ENCODE measurements around the gene KCTD8. TPM values are rescaled to one million over a fixed set of nuclear protein-coding genes. Genes with fewer than 3 reads are reported as not detected.

KCTD8 gene
- total RNA-seq, 1 experiment from 2014 or later, result 0.64 TPM

DNA sequence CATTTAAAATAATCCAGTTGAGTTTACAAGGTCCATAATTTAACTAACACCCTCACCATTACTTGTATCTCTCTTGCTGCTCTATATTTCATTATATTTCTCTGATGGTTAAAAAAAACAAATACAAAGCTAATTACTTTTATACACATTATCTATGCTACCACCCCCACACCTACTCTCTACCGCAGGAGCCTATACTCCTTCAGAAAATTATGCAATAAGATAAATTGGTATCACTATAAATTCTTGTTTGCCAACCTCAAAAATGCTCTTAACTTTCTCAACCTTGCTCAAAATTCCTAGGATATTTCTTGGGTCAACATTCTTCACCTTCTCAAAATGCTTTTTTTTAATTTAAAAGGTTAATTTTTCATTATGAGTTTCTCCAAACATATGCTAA is 282.7 kb downstream of the KCTD8 start:
- no peak for DNase-seq (ENCODE audit: low read depth)

DNA sequence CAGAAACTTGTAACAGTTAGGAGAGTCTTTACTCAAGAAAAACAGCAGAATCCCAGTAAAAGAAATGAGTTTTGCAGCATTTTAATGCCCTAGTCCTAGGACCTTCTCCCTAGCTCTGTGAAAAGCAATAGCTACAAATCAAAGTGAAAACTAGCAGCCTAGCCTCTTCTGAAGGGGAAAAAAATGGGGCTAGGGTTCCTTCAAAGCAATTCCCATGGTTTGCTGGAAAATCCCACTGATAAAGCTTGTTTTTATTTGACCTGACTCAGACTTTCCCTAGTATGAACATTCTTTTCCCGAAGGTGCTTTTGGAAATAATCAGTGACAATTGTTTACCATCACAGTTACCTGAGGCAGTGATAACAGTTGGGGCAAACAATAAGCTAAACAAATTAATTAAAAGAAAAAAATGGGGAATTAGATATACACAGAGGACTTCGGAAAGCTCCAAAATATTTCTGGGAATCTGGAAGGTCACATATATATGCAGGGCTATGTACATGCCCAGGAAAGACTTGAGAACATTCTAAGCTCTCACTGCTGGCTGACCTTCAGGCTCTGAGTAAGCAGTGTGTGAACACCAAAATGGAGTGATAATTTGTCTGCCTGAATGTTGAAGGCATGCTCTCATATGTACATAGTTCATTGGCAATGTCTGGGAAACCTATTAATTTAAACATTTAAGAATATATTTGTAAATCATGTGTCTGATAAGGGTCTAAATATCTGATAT is 285.9 kb downstream of the KCTD8 start:
- DNase-seq (ENCODE audit: low read depth), result no peak

DNA sequence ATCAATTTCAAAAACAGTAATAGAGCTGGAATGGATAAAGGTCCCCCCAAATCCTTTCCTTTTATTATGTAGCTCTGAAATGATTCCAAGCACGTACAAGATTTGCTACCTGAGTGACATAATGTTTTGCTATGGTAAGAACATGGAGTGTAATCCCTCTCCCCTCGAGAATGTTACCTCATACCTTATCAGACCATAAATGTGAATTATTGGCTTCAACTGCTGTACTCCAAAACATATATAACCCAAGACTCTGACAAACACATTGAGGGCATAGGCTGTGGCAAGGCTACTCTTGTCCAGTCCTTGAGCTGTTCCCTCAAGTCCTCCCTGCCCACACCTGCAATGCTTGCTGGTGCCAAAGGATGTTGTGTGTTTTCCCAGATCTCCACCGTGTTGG is 286.9 kb downstream of the KCTD8 start:
- DNase-seq (ENCODE audit: low read depth), result no peak

DNA sequence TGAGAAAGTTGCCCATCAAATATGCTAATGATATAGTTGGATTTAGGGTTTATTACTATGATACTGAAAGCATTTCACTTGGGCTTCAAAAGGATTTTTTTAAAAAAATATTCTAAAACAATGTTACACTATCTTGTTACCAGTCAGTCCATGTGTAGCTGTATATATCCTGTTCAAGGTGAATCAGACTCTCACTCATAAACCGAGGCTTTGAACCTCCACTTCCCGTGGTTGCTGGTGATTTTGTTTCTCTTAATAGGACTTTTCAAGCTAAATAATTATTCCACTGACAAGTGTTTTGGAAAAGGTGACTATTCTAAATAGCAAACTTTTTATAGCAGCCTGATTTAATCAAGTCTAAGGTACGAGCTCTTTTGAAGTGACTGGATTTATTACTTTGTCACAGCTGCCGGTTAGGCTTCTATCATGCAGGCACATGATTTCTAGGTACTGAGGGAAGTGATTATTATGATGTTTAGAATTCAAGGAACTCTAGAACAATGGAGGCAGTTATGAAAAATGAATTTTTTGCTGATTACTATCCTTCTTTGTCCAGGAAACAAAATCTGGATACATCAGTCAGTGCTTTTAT is 287.7 kb downstream of the KCTD8 start:
- DNase-seq (ENCODE audit: low read depth), result peak; percentile 41

DNA sequence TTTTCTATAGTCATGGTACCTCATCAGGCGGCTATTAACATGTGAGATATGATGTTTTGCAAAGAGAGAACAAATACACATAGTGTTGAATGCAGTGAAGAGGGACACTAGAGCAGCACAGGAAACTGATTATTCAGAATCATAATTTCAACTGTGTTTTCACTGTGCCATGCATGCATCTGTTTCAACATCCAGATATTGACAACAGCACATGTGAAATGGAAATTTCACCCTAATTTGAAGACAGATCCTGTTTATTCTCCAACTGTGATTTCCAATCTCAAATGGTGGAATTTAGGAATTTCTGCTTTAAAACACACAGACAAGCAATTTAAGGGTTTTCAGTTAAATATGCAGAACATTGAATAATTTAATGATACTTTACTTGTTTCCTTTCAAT is 288.6 kb downstream of the KCTD8 start:
- DNase-seq (ENCODE audit: low read depth), result no peak

DNA sequence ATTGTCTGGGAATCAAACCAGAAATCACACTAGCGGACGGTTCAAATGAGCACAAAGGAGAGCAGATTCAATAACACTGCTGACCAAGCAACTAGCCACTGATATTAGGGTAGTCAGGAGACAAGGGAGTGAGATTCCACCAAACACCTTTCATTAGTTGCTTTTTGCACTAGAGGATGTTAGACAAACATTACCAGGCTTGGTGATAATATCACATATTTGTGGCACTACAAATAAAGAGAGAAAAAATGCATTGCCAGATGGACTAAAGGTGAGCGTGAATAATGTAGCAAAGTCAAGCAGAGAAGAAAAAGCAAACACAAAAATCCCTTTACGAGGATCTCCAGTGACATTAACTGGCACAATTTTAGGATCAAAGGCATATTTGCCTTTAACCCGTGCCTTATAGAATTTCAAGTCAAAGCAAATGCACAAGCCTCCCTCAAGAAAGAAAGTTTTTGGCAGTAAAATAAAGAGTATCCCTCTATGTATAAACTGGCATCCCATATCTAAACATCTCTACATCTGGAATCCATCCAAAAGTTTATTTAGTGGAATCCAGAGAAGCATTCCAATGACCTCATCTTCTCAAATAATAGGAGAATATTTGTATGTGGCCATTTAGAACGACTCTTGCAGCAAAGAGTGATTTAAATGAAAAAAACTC is 290.9 kb downstream of the KCTD8 start:
- DNase-seq (ENCODE audit: low read depth), result peak; percentile 42

DNA sequence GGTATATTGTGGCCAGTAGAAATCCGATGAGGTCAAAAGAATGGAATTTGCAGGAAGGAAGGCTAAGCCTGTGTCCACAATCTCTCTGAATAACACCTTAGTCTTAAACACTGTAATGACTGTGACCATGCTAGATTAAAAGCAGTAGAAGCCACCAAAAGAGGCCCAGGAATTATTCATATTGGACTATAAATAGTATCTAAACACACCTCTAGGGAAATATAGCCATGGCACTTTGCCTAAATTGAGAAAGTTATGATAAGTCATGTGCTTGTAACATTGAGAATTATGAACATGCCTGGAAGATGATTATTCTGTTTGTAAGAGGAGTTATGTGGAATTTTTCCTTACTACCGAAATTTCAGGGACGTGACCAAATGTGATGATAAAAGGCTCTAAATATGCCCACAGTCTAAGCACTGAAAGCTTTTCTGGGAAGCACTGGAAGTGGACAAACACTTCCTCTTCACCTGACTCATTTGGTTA is 298.5 kb downstream of the KCTD8 start:
- peak; percentile 87 for DNase-seq (ENCODE audit: low read depth)

DNA sequence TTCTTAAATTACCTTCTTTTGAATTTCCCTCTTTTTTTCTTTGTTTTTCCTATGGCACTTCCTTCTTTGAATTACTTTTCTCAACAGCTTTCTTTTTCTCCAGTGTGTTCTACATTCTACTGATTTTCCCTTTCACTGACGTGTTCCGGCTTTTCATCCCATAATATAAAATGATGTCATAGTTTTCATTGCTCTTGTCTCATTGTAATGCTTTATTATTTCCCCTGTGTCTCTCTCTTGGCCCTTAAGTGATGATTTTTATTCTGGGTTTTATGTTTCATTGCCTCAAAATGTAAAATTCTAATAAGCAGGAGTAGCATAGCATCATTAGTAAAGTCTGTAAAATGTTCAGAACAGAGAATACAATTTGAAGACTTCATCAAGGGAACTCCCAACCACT is 299.3 kb downstream of the KCTD8 start:
- no peak for DNase-seq (ENCODE audit: low read depth)

DNA sequence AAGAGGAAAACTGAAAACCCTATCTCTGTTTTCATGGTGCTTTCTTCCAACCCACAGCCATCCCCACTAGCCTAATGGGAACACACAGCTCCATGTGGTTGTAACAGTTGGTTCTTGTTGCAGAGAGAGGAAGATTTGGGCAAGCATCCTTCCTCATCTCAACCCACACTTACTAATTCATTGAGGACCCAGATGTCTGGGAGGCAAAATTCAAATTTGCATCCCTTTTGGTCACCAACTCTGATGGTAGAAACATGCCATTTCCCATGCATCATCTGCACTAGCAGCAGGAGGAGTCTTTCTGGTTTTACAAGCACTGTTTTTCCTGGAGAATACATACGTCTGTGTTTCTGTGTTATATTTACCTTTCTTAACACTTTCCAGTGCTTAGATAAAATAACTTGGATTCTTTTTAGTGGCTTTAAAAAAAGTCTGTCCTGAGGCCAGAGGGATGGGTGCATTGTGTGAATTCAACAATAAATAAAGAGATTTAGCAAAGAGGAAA is 301.0 kb downstream of the KCTD8 start:
- DNase-seq (ENCODE audit: low read depth), result no peak

DNA sequence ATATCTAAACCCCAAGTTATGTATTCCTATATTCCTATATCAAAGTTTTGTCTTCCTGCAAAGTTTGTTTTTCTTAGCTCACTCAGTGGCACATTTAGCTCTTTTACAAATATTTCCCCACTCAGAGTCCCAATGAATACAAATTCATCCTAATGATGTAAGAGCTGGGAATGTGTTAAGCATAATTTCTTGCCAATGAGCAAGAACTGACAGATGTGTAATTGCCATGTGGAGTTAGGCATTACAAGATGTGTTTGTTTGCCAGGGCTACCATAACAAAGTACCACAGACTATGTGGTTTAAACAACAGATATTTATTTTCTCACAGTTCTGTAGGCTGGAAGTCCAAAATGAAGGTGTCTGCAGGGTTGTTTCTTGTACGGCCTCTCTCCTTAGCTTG is 302.1 kb downstream of the KCTD8 start:
- DNase-seq (ENCODE audit: low read depth), result no peak

DNA sequence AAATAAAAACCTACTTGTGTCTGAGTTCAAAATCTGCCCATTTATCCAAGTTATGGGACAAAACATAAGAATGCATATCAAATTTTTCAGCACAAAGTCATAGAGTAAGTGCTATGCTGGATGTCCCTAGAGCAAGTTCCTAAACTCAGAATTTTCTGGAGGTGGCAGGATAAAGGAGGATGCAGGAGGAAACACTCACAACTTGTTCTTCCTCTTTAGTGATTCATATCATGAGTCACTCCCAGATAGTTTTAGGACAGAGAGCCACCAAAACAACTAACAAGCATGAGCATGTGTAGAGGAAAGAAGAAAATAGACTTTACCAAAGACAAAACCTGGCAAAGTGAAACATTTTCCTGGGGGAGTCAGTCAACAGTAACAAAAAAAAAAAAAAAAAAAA is 302.7 kb downstream of the KCTD8 start:
- DNase-seq (ENCODE audit: low read depth), result peak; percentile 88

DNA sequence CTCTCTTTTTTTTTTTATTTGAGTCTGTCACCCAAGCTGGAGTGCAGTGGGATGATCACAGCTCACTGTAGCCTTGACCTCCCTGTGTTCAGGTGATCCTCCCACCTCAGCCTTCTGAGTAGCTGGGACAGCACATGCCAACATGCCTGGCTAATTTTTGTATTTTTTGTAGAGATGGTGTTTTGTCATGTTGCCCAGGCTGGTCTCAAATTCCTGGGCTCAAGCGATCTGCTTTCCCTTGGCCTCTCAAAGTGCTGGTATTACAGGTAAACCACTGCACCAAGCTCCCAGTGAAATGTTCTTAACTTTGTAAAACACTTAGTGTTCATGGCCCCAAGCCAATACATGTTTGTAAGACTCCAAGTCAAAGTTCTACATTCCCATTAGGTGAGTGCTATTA is 316.1 kb downstream of the KCTD8 start:
- DNase-seq (ENCODE audit: low read depth), result no peak

Other genes starting within 250 kb of the KCTD8 start
- not detected in 2 replicates for gene YIPF7, start 202.8 kb upstream of the KCTD8 start, total RNA-seq (2014; rRNA removed; shearing (Covaris generic))
- gene GUF1, start 229.6 kb upstream of the KCTD8 start, total RNA-seq (2014; rRNA removed; shearing (Covaris generic)), result 14.5 and 20.5 TPM in 2 replicates